ENCODE measurements around the gene EPAS1. TPM values are rescaled to one million over a fixed set of nuclear protein-coding genes. Genes with fewer than 3 reads are reported as not detected.

The EPAS1 gene
- total and polyA plus RNA-seq, 9 of the 15 experiments (the other 6 are each of a cell fraction or from before 2014, with no cell fraction given): 0.25 to 11.2 (median 4.1) TPM

DNA sequence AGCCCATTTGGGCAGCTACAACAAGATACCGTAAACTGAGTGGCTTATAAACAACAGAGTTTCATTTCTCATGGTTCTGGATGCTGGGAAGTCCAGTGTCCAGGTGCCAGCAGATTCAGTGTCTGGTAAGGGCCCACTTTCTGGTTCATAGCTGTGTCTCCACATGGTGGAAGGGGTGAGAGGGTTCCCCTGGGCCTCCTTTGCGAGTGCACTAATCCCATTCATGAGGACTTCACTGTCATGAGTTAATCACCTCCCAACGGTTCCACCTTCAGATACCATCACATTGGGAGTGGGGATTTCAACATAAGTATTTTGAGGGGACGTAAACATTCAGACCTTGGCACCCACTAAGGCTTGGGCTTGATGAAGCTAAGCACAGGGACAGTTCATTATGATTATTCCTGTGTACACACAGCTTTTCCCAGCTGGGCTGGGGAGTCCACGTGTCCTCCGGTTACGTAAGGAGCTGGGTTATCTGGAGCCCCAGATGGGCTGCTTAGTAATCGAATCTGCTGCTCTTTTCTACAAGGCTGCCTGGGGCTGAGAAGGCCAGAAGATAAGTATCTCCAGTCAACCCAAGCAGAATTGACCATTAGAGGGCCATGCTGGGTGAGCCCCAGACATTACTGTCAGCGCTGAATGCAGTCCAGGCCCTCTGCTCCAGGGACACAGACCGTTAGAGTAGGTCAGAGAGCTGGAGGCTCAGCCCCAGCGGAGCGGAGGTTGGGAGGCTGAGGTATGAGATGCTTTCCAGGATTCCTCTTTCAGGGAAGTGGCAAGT, 42.7 kb downstream of the EPAS1 start (continued):
- peak; percentile 74 for TF ChIP-seq MGA (IDR thresholded peaks at IDR 0.05)
- TF ChIP-seq NFE2L1 (tag; IDR thresholded peaks at IDR 0.05; ENCODE audit: borderline replicate concordance, low read depth): no peak
- TF ChIP-seq, protein P1, sequence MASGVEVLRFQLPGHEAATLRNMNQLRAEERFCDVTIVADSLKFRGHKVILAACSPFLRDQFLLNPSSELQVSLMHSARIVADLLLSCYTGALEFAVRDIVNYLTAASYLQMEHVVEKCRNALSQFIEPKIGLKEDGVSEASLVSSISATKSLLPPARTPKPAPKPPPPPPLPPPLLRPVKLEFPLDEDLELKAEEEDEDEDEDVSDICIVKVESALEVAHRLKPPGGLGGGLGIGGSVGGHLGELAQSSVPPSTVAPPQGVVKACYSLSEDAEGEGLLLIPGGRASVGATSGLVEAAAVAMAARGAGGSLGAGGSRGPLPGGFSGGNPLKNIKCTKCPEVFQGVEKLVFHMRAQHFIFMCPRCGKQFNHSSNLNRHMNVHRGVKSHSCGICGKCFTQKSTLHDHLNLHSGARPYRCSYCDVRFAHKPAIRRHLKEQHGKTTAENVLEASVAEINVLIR (CRISPR knock-in tag; IDR thresholded peaks at IDR 0.05): peak; percentile 72
- TF ChIP-seq CBX1 (IDR thresholded peaks at IDR 0.05; ENCODE audit: low read depth): peak; percentile 64; the same call in 1 of the 2 replicates
